H1 (cell line): ENCODE data around the gene RRAS. TPM values are rescaled to one million over a fixed set of nuclear protein-coding genes. Genes with fewer than 3 reads are reported as not detected.

Source experiments
- CTCF ChIA-PET: fragments of 300-600 bp; sonication (Branson Sonifier 250); formaldehyde crosslinking; loops from one replicate; lab custom pipeline; 2021; ENCODE audit not compliant: partially characterized antibody; lab: Charles Lee
- POLR2A ChIA-PET: fragments of 300-600 bp; sonication (Branson Sonifier 250); formaldehyde crosslinking; loops from one replicate; lab custom pipeline; 2021; ENCODE audit warnings: inconsistent platforms; ENCODE audit not compliant: partially characterized antibody; lab: Charles Lee
- DNase-seq, 2 experiments: peaks; one replicate each; pipeline versions ENCODE4 v3.0.0 to v3.0.0-alpha.2; 2010 to 2022; ENCODE audit warnings: low spot score in 2 of 2, low read depth in 1 of 2, mixed read lengths in 1 of 2
- FAIRE-seq: peaks from 2 replicates; lab custom pipeline; 2011; peaks lifted over from hg19 to GRCh38; lab: Jason Lieb, UNC
- H2AFZ ChIP-seq: 2 replicates; pipeline ENCODE4 v1.8.1; 2012; ENCODE audit warnings: low read length, inconsistent platforms
- H2AK5ac ChIP-seq: 2 replicates; pipeline ENCODE4 v1.6.1; 2013; ENCODE audit warnings: low read depth, low read length
- H2BK120ac ChIP-seq: replicated peaks from 2 replicates; pipeline ENCODE3; 2013; ENCODE audit warnings: low read depth, low read length, inconsistent platforms
- H2BK12ac ChIP-seq: 2 replicates; pipeline ENCODE4 v1.6.1; 2013; ENCODE audit warnings: low read depth, low read length
- H2BK15ac ChIP-seq: 2 replicates; pipeline ENCODE4 v1.6.1; 2013; ENCODE audit warnings: low read length
- H2BK20ac ChIP-seq: 2 replicates; pipeline ENCODE4 v1.6.1; 2013; ENCODE audit warnings: low read length
- H2BK5ac ChIP-seq: 2 replicates; pipeline ENCODE4 v1.6.1; 2013; ENCODE audit warnings: low read depth, low read length
- H3K14ac ChIP-seq: 2 replicates; pipeline ENCODE4 v1.6.1; 2013; ENCODE audit warnings: inconsistent platforms; ENCODE audit not compliant: insufficient read length
- H3K18ac ChIP-seq: 2 replicates; pipeline ENCODE4 v1.6.1; 2013; ENCODE audit warnings: low read length; ENCODE audit errors: extremely low read depth
- H3K23ac ChIP-seq: 2 replicates; pipeline ENCODE4 v1.6.1; 2013; ENCODE audit warnings: inconsistent platforms; ENCODE audit not compliant: insufficient read length
- H3K23me2 ChIP-seq: 2 replicates; pipeline ENCODE4 v1.6.1; 2013; ENCODE audit warnings: low read depth, low read length
- H3K27ac ChIP-seq: 2 replicates; pipeline ENCODE4 v1.6.1; 2011; ENCODE audit warnings: low read depth, low read length, inconsistent platforms
- H3K27me3 ChIP-seq, 4 experiments: replicated peaks in 1 of 4; 1 replicate in 1 of 4; 2 replicates in 3 of 4; pipeline versions ENCODE4 v1.6.1 to v1.8.1; 2011 to 2013; ENCODE audit warnings: low read length in 3 of 4, mild to moderate bottlenecking in 3 of 4, inconsistent platforms in 2 of 4, mixed read lengths in 2 of 4, moderate library complexity in 1 of 4; ENCODE audit not compliant: control insufficient read depth in 3 of 4, insufficient read depth in 3 of 4; ENCODE audit errors: extremely low read depth in 1 of 4
- H3K36me3 ChIP-seq, 4 experiments: 2 replicates each; pipeline versions ENCODE4 v1.6.1 to v1.8.1; 2011 to 2013; ENCODE audit warnings: mild to moderate bottlenecking in 4 of 4, low read length in 3 of 4, moderate library complexity in 2 of 4, control low read depth in 1 of 4, inconsistent platforms in 1 of 4; ENCODE audit not compliant: insufficient read depth in 4 of 4, control insufficient read depth in 2 of 4
- H3K4ac ChIP-seq: replicated peaks from 2 replicates; pipeline ENCODE3; 2013; ENCODE audit warnings: low read length, low read depth, mixed read lengths, inconsistent platforms; ENCODE audit not compliant: insufficient read length
- H3K4me1 ChIP-seq, 4 experiments: replicated peaks in 1 of 4; 1 replicate in 1 of 4; 2 replicates in 3 of 4; pipeline versions ENCODE4 v1.6.1 to v1.8.1; 2011 to 2013; ENCODE audit warnings: low read length in 3 of 4, inconsistent platforms in 2 of 4, mixed read lengths in 1 of 4; ENCODE audit not compliant: insufficient read depth in 4 of 4, control insufficient read depth in 3 of 4
- H3K4me2 ChIP-seq, 2 experiments: 2 replicates each; pipeline versions ENCODE4 v1.6.1 to v1.8.1; 2011 to 2013; ENCODE audit warnings: low read depth in 2 of 2, low read length in 2 of 2, control low read depth in 1 of 2, inconsistent platforms in 1 of 2, mild to moderate bottlenecking in 1 of 2; ENCODE audit not compliant: insufficient read depth in 1 of 2
- H3K4me3 ChIP-seq, 4 experiments: fragments of 200-600, 300-600 bp in 1 of 4; sonication (generic), shearing (Covaris generic), sonication (Bioruptor Twin) in 1 of 4; 2 replicates each; pipeline versions ENCODE4 v1.5.1 to v1.8.1; 2011 to 2016; ENCODE audit warnings: low read length in 4 of 4, low read depth in 3 of 4, control low read depth in 2 of 4, inconsistent platforms in 2 of 4, mild to moderate bottlenecking in 2 of 4, mixed read lengths in 1 of 4, moderate library complexity in 1 of 4; ENCODE audit not compliant: insufficient read depth in 2 of 4; ENCODE audit errors: extremely low read depth in 1 of 4
- H3K56ac ChIP-seq: replicated peaks from 2 replicates; pipeline ENCODE3; 2013; ENCODE audit warnings: low read depth, mild to moderate bottlenecking, mixed read lengths, low read length, inconsistent platforms; ENCODE audit not compliant: insufficient read length
- H3K79me1 ChIP-seq: 2 replicates; pipeline ENCODE4 v1.6.1; 2013; ENCODE audit warnings: low read depth, low read length, control low read depth
- H3K79me2 ChIP-seq, 2 experiments: 2 replicates each; pipeline versions ENCODE4 v1.6.1 to v1.8.1; 2012 to 2013; ENCODE audit warnings: low read length in 2 of 2, mild to moderate bottlenecking in 2 of 2, inconsistent platforms in 1 of 2; ENCODE audit not compliant: insufficient read depth in 2 of 2, control insufficient read depth in 1 of 2
- H3K9ac ChIP-seq, 4 experiments: replicated peaks in 1 of 4; 1 replicate in 1 of 4; 2 replicates in 3 of 4; pipeline versions ENCODE4 v1.6.1 to v1.8.1; 2011 to 2013; ENCODE audit warnings: low read depth in 3 of 4, low read length in 3 of 4, control low read depth in 2 of 4, mild to moderate bottlenecking in 2 of 4, moderate library complexity in 2 of 4, inconsistent platforms in 1 of 4; ENCODE audit errors: extremely low read depth in 1 of 4
- H3K9me3 ChIP-seq, 2 experiments: 2 replicates each; pipeline versions ENCODE4 v1.6.1 to v1.8.1; 2012 to 2013; ENCODE audit warnings: mild to moderate bottlenecking in 2 of 2, moderate library complexity in 2 of 2, control low read depth in 1 of 2, inconsistent platforms in 1 of 2, low read depth in 1 of 2, low read length in 1 of 2, mixed read lengths in 1 of 2; ENCODE audit not compliant: insufficient read depth in 2 of 2
- H4K20me1 ChIP-seq, 2 experiments: replicated peaks in 1 of 2; 2 replicates each; pipeline versions ENCODE3 to v1.8.1; 2011 to 2013; ENCODE audit warnings: inconsistent platforms in 2 of 2, low read length in 2 of 2, mild to moderate bottlenecking in 1 of 2; ENCODE audit not compliant: insufficient read depth in 2 of 2, control insufficient read depth in 1 of 2
- H4K5ac ChIP-seq: 2 replicates; pipeline ENCODE4 v1.6.1; 2013; ENCODE audit warnings: low read length, low read depth, mixed read lengths, inconsistent platforms; ENCODE audit not compliant: insufficient read length
- H4K8ac ChIP-seq: 2 replicates; pipeline ENCODE4 v1.8.0; 2013; ENCODE audit warnings: mild to moderate bottlenecking, moderate library complexity, low read length, inconsistent platforms; ENCODE audit not compliant: insufficient read depth; ENCODE audit errors: extremely low read depth
- H4K91ac ChIP-seq: replicated peaks from 2 replicates; pipeline ENCODE3; 2013; ENCODE audit warnings: low read length, mixed read lengths, inconsistent platforms; ENCODE audit not compliant: insufficient read length
- BRCA1 ChIP-seq: IDR thresholded peaks from 2 replicates; pipeline ENCODE4 v1.6.1; 2012; ENCODE audit warnings: low read depth, low read length, improper control_type of control experiment
- POLR2A ChIP-seq, 2 experiments: IDR thresholded peaks; 1 replicate in 1 of 2; 2 replicates in 1 of 2; pipeline ENCODE4 v1.6.1; 2011; ENCODE audit warnings: low read depth in 2 of 2, low read length in 2 of 2, mild to moderate bottlenecking in 2 of 2; ENCODE audit errors: control extremely low read depth in 1 of 2
- WGBS, 2 experiments: shearing (Covaris generic) in 1 of 2; methylation state at CpG; one replicate each; pipeline versions ENCODE4 v1.1.6 to v1.1.7; 2013 to 2015; ENCODE audit warnings: low lambda C conversion rate in 2 of 2, mixed read lengths in 2 of 2, inconsistent platforms in 1 of 2, low coverage in 1 of 2, missing lambda C conversion rate in 1 of 2; ENCODE audit not compliant: insufficient replicate concordance in 2 of 2, insufficient coverage in 1 of 2, insufficient read length in 1 of 2; ENCODE audit errors: extremely low coverage in 1 of 2, missing lambda C conversion rate in 1 of 2; 5-methylcytosine and 5-hydroxymethylcytosine counted together
- polyA plus RNA-seq, 7 experiments: library from polyadenylated mRNA; depleted of rRNA in 3 of 7; stranded (reverse) in 5 of 7; unstranded in 2 of 7; fragments of >200 nt in 5 of 7; fragments of 200-250 nt in 2 of 7; gene quantifications; 1 replicate in 5 of 7; 2 replicates in 1 of 7; 4 replicates in 1 of 7; pipeline versions ENCODE4 v1.2.1 to v1.2.3, GENCODE V29; 2011 to 2013; ENCODE audit warnings: missing spikeins in 2 of 7, mixed read lengths in 2 of 7
- total RNA-seq: library from RNA; stranded (reverse); fragmentation: NEBNext Ultra II Directional; extraction: Animal tissue kit (Norgen Biotek cat#: 25700); gene quantifications from 2 replicates; pipeline ENCODE4 v1.2.1, GENCODE V29; 2021

RRAS gene
- total and polyA plus RNA-seq, 2 of the 8 experiments (the other 6 are each of a cell fraction or from before 2014, with no cell fraction given): 17.7 to 49.1 TPM

DNA sequence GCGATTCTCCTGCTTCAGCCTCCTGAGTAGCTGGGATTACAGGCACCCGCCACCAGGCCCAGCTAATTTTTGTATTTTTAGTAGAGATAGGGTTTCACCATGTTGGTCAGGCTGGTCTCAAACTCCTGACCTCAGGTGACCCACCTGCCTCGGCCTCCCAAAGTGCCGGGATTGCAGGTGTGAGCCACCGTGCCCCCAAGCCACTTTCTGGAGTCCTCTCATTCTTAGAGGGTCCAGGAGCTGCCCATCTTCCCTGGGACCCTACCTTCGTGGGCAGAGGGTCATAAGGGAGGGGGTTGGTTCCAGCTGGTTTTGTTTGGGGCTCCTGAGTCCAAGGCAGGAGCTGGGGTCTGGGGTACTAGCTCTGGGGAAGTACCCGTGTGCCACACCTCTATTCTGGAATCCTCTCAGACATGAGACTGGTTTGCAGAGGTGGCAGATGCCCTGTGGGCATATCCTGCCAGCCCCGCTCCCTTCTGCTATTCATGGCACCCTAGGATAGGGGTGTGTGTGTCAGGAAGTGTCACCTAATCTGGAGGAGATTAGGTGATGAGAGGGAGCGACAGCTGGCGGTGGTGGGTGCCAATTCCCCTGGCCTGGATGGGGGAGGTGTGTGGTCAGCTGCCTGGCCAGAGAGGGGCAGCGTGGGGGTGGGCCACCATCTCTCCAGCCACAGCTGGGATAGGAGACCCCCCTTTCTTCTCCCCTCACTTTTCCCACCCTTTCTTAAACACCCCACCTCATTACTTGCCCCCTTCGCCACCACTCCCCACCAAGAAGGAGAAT, 39.2 kb upstream of the RRAS start:
- H2BK5ac ChIP-seq: no peak overlapping the region
- peak overlapping the region in 1 of 4 experiments; percentile 45; a peak in 2 of 8 replicates for H3K4me3 ChIP-seq
- H3K14ac ChIP-seq: no peak overlapping the region
- no peak overlapping the region for H2AK5ac ChIP-seq
- peak overlapping the region; percentile 58 to 60; a peak in 3 of 4 replicates for H3K4me2 ChIP-seq
- peaks cover 2 to 17% (median 11%) of the 10 kb centered on the region in 4 experiments for H3K4me1 ChIP-seq
- no peak overlapping the region for H4K91ac ChIP-seq
- H4K8ac ChIP-seq: 0 out of 2 replicates have a peak overlapping the region, but pooled peaks have one; percentile 45
- 81% methylated on average over 12 of the region's 12 CpGs; no CpG with 5 or more reads in 1 of the 2 experiments for WGBS, 2 experiments
- H3K79me2 ChIP-seq: peaks cover 17 to 50% of the 10 kb centered on the region in 2 experiments
- no peak overlapping the region for H3K27ac ChIP-seq
- H4K20me1 ChIP-seq: peaks cover 24 to 37% of the 10 kb centered on the region in 2 experiments
- no peak overlapping the region for H2BK15ac ChIP-seq
- no peak overlapping the region for H3K56ac ChIP-seq
- no peak overlapping the region for H3K9ac ChIP-seq
- no peaks in the 10 kb centered on the region for H3K27me3 ChIP-seq
- no peak overlapping the region for H3K4ac ChIP-seq
- no peak overlapping the region for H3K23ac ChIP-seq
- no peak overlapping the region for H4K5ac ChIP-seq
- POLR2A ChIA-PET: interaction anchor here (0.6 to 14.5 kb wide), 17 partner anchors 11 to 208 kb away, joined by 3 to 275 read pairs (median 4); partner anchors contain the start of genes ADM5, BCL2L12, CPT1C and IRF3
- H3K18ac ChIP-seq: no peak overlapping the region
- DNase-seq (no peak), FAIRE-seq (no peak)
- H3K79me1 ChIP-seq: peaks cover 9% of the 10 kb centered on the region
- no peaks in the 10 kb centered on the region for H3K9me3 ChIP-seq
- CTCF ChIA-PET: interaction anchor here (0.7 to 3.2 kb wide), 14 partner anchors 8 to 1507 kb away, joined by 3 to 23 read pairs (median 4); partner anchors contain the start of genes ADM5, BCL2L12, CPT1C and IRF3
- 0 out of 3 replicates have a peak, but pooled peaks of 1 of the 2 experiments have one; percentile 19 for TF ChIP-seq POLR2A (IDR thresholded peaks at IDR 0.05; ENCODE audit: control extremely low read depth in 1 of 2, low read depth in 2 of 2, low read length in 2 of 2)
- TF ChIP-seq BRCA1: no peak
- no peak overlapping the region for H2BK20ac ChIP-seq
- no peak overlapping the region for H2BK120ac ChIP-seq
- H3K36me3 ChIP-seq: peaks cover 16 to 26% (median 21%) of the 10 kb centered on the region in 4 experiments
- H2AFZ ChIP-seq: no peak overlapping the region
- H3K23me2 ChIP-seq: peaks cover 4% of the 10 kb centered on the region
- H2BK12ac ChIP-seq: no peak overlapping the region
